ENCODE measurements around the gene OSBPL2. TPM values are rescaled to one million over a fixed set of nuclear protein-coding genes. Genes with fewer than 3 reads are reported as not detected.

OSBPL2 gene
- total RNA-seq, 4 donors from 2014 or later: 23.1 to 31.6 (median 27.1) TPM

GRCh38 chr20:62336329-62336728 lies 98.0 kb downstream of the OSBPL2 start:
- DNase-seq (ENCODE audit: low spot score in 2 of 2): no peak
- Histone ChIP-seq H3K36me3 (peaks cover 0 to 87% (median 0%) of the 10 kb centered on the region in 3 donors), H3K4me3 (no peak overlapping the region), H3K4me1 (no peaks in the 10 kb centered on the region), H3K9me3 (no peaks in the 10 kb centered on the region), H3K27me3 (no peaks in the 10 kb centered on the region), H3K27ac (no peak overlapping the region)
- TF ChIP-seq CTCF (IDR thresholded peaks at IDR 0.05) (no peak), EP300 (IDR thresholded peaks at IDR 0.05) (no peak), POLR2A (IDR thresholded peaks at IDR 0.05) (no peak)
- WGBS, 2 donors: 69 to 87% methylated on average over 6 to 11 of the region's 11 CpGs

GRCh38 chr20:62336775-62337557 lies 98.6 kb downstream of the OSBPL2 start:
- TF ChIP-seq POLR2A (IDR thresholded peaks at IDR 0.05) (no peak), EP300 (IDR thresholded peaks at IDR 0.05) (no peak), CTCF (IDR thresholded peaks at IDR 0.05) (no peak)
- H3K36me3 ChIP-seq: peaks cover 0 to 87% (median 0%) of the 10 kb centered on the region in 3 donors
- H3K27me3 ChIP-seq: no peaks in the 10 kb centered on the region
- no peaks in the 10 kb centered on the region for H3K4me1 ChIP-seq
- H3K27ac ChIP-seq: no peak overlapping the region
- DNase-seq (ENCODE audit: low spot score in 2 of 2): no peak
- WGBS, 2 donors: 92 to 93% methylated on average over 51 to 52 of the region's 53 CpGs
- no peaks in the 10 kb centered on the region for H3K9me3 ChIP-seq
- no peak overlapping the region for H3K4me3 ChIP-seq

GRCh38 chr20:62337558-62338293 lies 99.4 kb downstream of the OSBPL2 start:
- no peak overlapping the region for H3K4me3 ChIP-seq
- DNase-seq (ENCODE audit: low spot score in 2 of 2): no peak
- H3K4me1 ChIP-seq: no peaks in the 10 kb centered on the region
- no peaks in the 10 kb centered on the region for H3K9me3 ChIP-seq
- peaks cover 0 to 83% (median 0%) of the 10 kb centered on the region in 3 donors for H3K36me3 ChIP-seq
- TF ChIP-seq CTCF (IDR thresholded peaks at IDR 0.05): no peak
- no peak for TF ChIP-seq POLR2A (IDR thresholded peaks at IDR 0.05)
- TF ChIP-seq EP300 (IDR thresholded peaks at IDR 0.05): no peak
- H3K27me3 ChIP-seq: no peaks in the 10 kb centered on the region
- 84 to 90% methylated on average over 13 to 25 of the region's 34 CpGs for WGBS, 2 donors
- H3K27ac ChIP-seq: no peak overlapping the region

- WGBS, 2 donors: 90 to 97% methylated on average over 15 to 16 of the region's 16 CpGs
- TF ChIP-seq EP300 (IDR thresholded peaks at IDR 0.05) (no peak), CTCF (IDR thresholded peaks at IDR 0.05) (no peak), POLR2A (IDR thresholded peaks at IDR 0.05) (no peak)
- Histone ChIP-seq H3K27ac (no peak overlapping the region), H3K9me3 (no peaks in the 10 kb centered on the region), H3K4me1 (no peaks in the 10 kb centered on the region), H3K4me3 (no peak overlapping the region), H3K27me3 (no peaks in the 10 kb centered on the region), H3K36me3 (peaks cover 0 to 83% (median 0%) of the 10 kb centered on the region in 3 donors)
- no peak for DNase-seq (ENCODE audit: low spot score in 2 of 2)
Observed at GRCh38 chr20:62338294-62338620, 99.9 kb downstream of the OSBPL2 start.

GRCh38 chr20:62339647-62340062 lies 101.3 kb downstream of the OSBPL2 start:
- Histone ChIP-seq H3K4me3 (no peak overlapping the region), H3K27me3 (no peaks in the 10 kb centered on the region), H3K9me3 (no peaks in the 10 kb centered on the region), H3K27ac (peak overlapping the region in 1 of 4 donors; percentile 71), H3K36me3 (peaks cover 0 to 77% (median 0%) of the 10 kb centered on the region in 3 donors), H3K4me1 (no peaks in the 10 kb centered on the region)
- WGBS, 2 donors: 69 to 76% methylated on average over 14 of the region's 14 CpGs
- DNase-seq (ENCODE audit: low spot score in 2 of 2): no peak
- TF ChIP-seq EP300 (IDR thresholded peaks at IDR 0.05): no peak
- TF ChIP-seq CTCF (IDR thresholded peaks at IDR 0.05): no peak
- TF ChIP-seq POLR2A (IDR thresholded peaks at IDR 0.05): no peak
